ENCODE results near the gene KLHL10. TPM values are rescaled to one million over a fixed set of nuclear protein-coding genes. Genes with fewer than 3 reads are reported as not detected.

Gene KLHL10
- total and polyA plus RNA-seq, 2 of the 13 experiments (the other 11 are each of a cell fraction or from before 2014, with no cell fraction given) = 0.04 to 0.08 TPM

- TF ChIP-seq THRA (CRISPR knock-in tag; IDR thresholded peaks at IDR 0.05; ENCODE audit: borderline replicate concordance) (no peak), ZNF260 (CRISPR knock-in tag; IDR thresholded peaks at IDR 0.05; ENCODE audit: borderline replicate concordance, low read depth) (no peak), MYPOP (CRISPR knock-in tag; IDR thresholded peaks at IDR 0.05) (0 out of 2 replicates have a peak, but pooled peaks have one; percentile 3), PAXIP1 (CRISPR knock-in tag; conservative IDR thresholded peaks at IDR 0.05) (0 out of 2 replicates have a peak, but pooled peaks have one; percentile 26), ZNF619 (CRISPR knock-in tag; IDR thresholded peaks at IDR 0.05) (peak; percentile 75; the same call in 1 of the 2 replicates), POLR2A (IDR thresholded peaks at IDR 0.05; ENCODE audit: insufficient read depth in 1 of 2, low read depth in 2 of 2, low read length in 2 of 2) (peak; percentile 51 to 87), SIN3A (IDR thresholded peaks at IDR 0.05; ENCODE audit: borderline replicate concordance, low read depth, low read length) (peak; percentile 5; the same call in 1 of the 2 replicates), MLXIP (CRISPR knock-in tag; IDR thresholded peaks at IDR 0.05; ENCODE audit: borderline replicate concordance) (no peak), HNF1B (CRISPR knock-in tag; IDR thresholded peaks at IDR 0.05) (0 out of 2 replicates have a peak, but pooled peaks have one; percentile 30), GRHL1 (CRISPR knock-in tag; conservative IDR thresholded peaks at IDR 0.05) (no peak), ZNF33B (CRISPR knock-in tag; IDR thresholded peaks at IDR 0.05) (0 out of 2 replicates have a peak, but pooled peaks have one; percentile 7), HNF4A (CRISPR knock-in tag; IDR thresholded peaks at IDR 0.05) (peak; percentile 34; the same call in 1 of the 2 replicates)
Observed at GRCh38 chr17:41865596-41865893, 27.9 kb downstream of the KLHL10 start (continued).
